PC-9 (cell line): ENCODE data around the gene MICA. TPM values are rescaled to one million over a fixed set of nuclear protein-coding genes. Genes with fewer than 3 reads are reported as not detected.

Source experiments
- BruUV-seq: library from RNA; stranded (reverse); fragments of 400-500 nt; replicated peaks from 2 replicates; lab custom pipeline; 2021; lab: Mats Ljungman, UMichigan
- CTCF ChIA-PET: fragments of 300-600 bp; sonication (Branson Sonifier 250); formaldehyde crosslinking; loops from one replicate; lab custom pipeline; 2022; ENCODE audit warnings: antibody characterized with exemption; lab: Charles Lee
- POLR2A ChIA-PET: fragments of 300-600 bp; sonication (Branson Sonifier 250); formaldehyde crosslinking; loops from one replicate; lab custom pipeline; 2022; ENCODE audit warnings: antibody characterized with exemption; ENCODE audit not compliant: unreplicated experiment; lab: Charles Lee
- DNase-seq, 2 experiments: peaks; one replicate each; pipeline versions ENCODE4 v3.0.0 to v3.0.0-alpha.2; 2015 to 2022; ENCODE audit warnings: mixed read lengths in 1 of 2
- H2AFZ ChIP-seq: fragments of 200-600 bp; sonication (generic); 2 replicates; pipeline ENCODE4 v1.8.1; 2017; ENCODE audit warnings: antibody characterized with exemption
- H3F3A ChIP-seq: fragments of 200-600 bp; sonication (generic); 2 replicates; pipeline ENCODE4 v1.8.1; 2017; ENCODE audit warnings: antibody characterized with exemption, mild to moderate bottlenecking, low read depth; ENCODE audit not compliant: insufficient read depth
- H3K27ac ChIP-seq: fragments of 200-600 bp; sonication (generic); 2 replicates; pipeline ENCODE4 v1.6.1; 2016; ENCODE audit warnings: mixed run types
- H3K27me3 ChIP-seq: fragments of 200-600 bp; sonication (generic); 2 replicates; pipeline ENCODE4 v1.6.1; 2016; ENCODE audit warnings: low read depth, mixed run types; ENCODE audit not compliant: insufficient read depth
- H3K36me3 ChIP-seq: fragments of 200-600 bp; sonication (generic); 2 replicates; pipeline ENCODE4 v1.6.1; 2016; ENCODE audit warnings: low read depth, mixed run types
- H3K4me1 ChIP-seq: fragments of 200-600 bp; sonication (generic); replicated peaks from 2 replicates; pipeline ENCODE4 v1.6.1; 2016; ENCODE audit warnings: mixed run types; ENCODE audit not compliant: insufficient read depth
- H3K4me2 ChIP-seq: fragments of 200-600 bp; sonication (generic); 2 replicates; pipeline ENCODE4 v1.6.1; 2017; ENCODE audit warnings: mixed run types
- H3K4me3 ChIP-seq: fragments of 200-600 bp; sonication (generic); 2 replicates; pipeline ENCODE4 v1.6.1; 2016; ENCODE audit warnings: mixed run types
- H3K79me2 ChIP-seq: fragments of 200-600 bp; sonication (generic); 2 replicates; pipeline ENCODE4 v1.6.1; 2017; ENCODE audit warnings: low read depth, mixed run types
- H3K9me2 ChIP-seq: fragments of 200-600 bp; sonication (generic); 2 replicates; pipeline ENCODE4 v1.8.1; 2017; ENCODE audit warnings: mild to moderate bottlenecking; ENCODE audit not compliant: insufficient read depth
- H3K9me3 ChIP-seq: fragments of 200-600 bp; sonication (generic); 2 replicates; pipeline ENCODE4 v1.8.1; 2016; ENCODE audit warnings: low read depth; ENCODE audit not compliant: insufficient read depth
- H4K20me1 ChIP-seq: fragments of 200-600 bp; sonication (generic); 2 replicates; pipeline ENCODE4 v1.8.1; 2017; ENCODE audit not compliant: insufficient read depth
- CTCF ChIP-seq: fragments of 200-600 bp; sonication (generic); conservative IDR thresholded peaks from 2 replicates; pipeline ENCODE4 v1.6.1; 2017; ENCODE audit warnings: mixed run types, antibody characterized with exemption, mild to moderate bottlenecking, moderate library complexity
- EZH2 ChIP-seq: fragments of 200-600 bp; sonication (generic); IDR thresholded peaks from 2 replicates; pipeline ENCODE4 v1.8.0; 2017; ENCODE audit warnings: antibody characterized with exemption, low read depth
- intact Hi-C: fragments of 100-400 bp; cut with micrococcal nuclease; formaldehyde crosslinking; loops from one replicate; pipeline ENCODE4 v1.10.0; 2022; ENCODE audit not compliant: unreplicated experiment
- microRNA-seq: library from miRNA; unstranded; fragments of <30 nt; microRNA quantifications from one replicate; pipeline ENCODE4 v1.2.0, GENCODE V29; 2021; ENCODE audit warnings: borderline number of aligned reads, borderline replicate concordance
- total RNA-seq: library from RNA; stranded (reverse); gene quantifications from 2 replicates; pipeline ENCODE4 v1.2.3, GENCODE V29; 2021

The MICA gene
- total RNA-seq, 1 experiment from 2014 or later = 13.5 TPM

GRCh38 chr6:31464252-31465184 lies 61.1 kb downstream of the MICA start:
- Histone ChIP-seq H3K36me3 (no peaks in the 10 kb centered on the region), H3K27ac (no peak overlapping the region), H3K79me2 (no peaks in the 10 kb centered on the region), H2AFZ (no peak overlapping the region), H3K27me3 (peaks cover 8% of the 10 kb centered on the region), H3K9me2 (no peaks in the 10 kb centered on the region), H3K4me2 (peak overlapping the region; percentile 72; the same call in 1 of the 2 replicates), H3K9me3 (no peaks in the 10 kb centered on the region), H3K4me3 (no peak overlapping the region), H3F3A (no peaks in the 10 kb centered on the region), H4K20me1 (no peaks in the 10 kb centered on the region), H3K4me1 (peaks cover 6% of the 10 kb centered on the region; the same call in 1 of the 2 replicates)
- POLR2A ChIA-PET = no interaction called here
- BruUV-seq = no TSS peak
- intact Hi-C loops = no loop called here
- DNase-seq = no peak
- no peak for TF ChIP-seq CTCF
- TF ChIP-seq EZH2 = no peak
- CTCF ChIA-PET = no interaction called here

Small RNA genes lying within 50 kb of the gene (microRNA-seq; reads per million reads assigned to microRNA genes)
- not detected for gene MIR6891

Other genes starting within 250 kb of the MICA start
- gene CCHCR1, start 245.8 kb upstream of the MICA start, total RNA-seq = 60.6 and 69.0 TPM in 2 replicates
- 19.0 and 26.0 TPM in 2 replicates for gene TCF19, start 245.0 kb upstream of the MICA start, total RNA-seq
- gene POU5F1, start 232.9 kb upstream of the MICA start, total RNA-seq = 1.1 and 1.4 TPM in 2 replicates
- gene HLA-C, start 131.5 kb upstream of the MICA start, total RNA-seq = 305 and 374 TPM in 2 replicates
- gene HLA-B, start 46.4 kb upstream of the MICA start, total RNA-seq = 137 and 204 TPM in 2 replicates
- 26.7 and 37.8 TPM in 2 replicates for gene MICB, start 94.5 kb downstream of the MICA start, total RNA-seq
- gene MCCD1, start 125.4 kb downstream of the MICA start, total RNA-seq = not detected in 2 replicates
- gene DDX39B, start 138.4 kb downstream of the MICA start, total RNA-seq = 383 and 436 TPM in 2 replicates
- gene ATP6V1G2, start 143.0 kb downstream of the MICA start, total RNA-seq = 0.55 and 1.8 TPM in 2 replicates
- gene NFKBIL1, start 144.0 kb downstream of the MICA start, total RNA-seq = 26.1 and 38.3 TPM in 2 replicates
- not detected in 2 replicates for gene LTA, start 168.7 kb downstream of the MICA start, total RNA-seq
- gene TNF, start 172.0 kb downstream of the MICA start, total RNA-seq = not detected in 2 replicates
- gene LTB, start 178.8 kb downstream of the MICA start, total RNA-seq = 0.63 TPM in 1 of 2 replicates, not detected in the other
- 1.6 TPM in 2 replicates for gene LST1, start 182.7 kb downstream of the MICA start, total RNA-seq
- gene NCR3, start 189.4 kb downstream of the MICA start, total RNA-seq = not detected in 2 replicates
- gene AIF1, start 211.6 kb downstream of the MICA start, total RNA-seq = not detected in 2 replicates
- 182 and 192 TPM in 2 replicates for gene PRRC2A, start 217.1 kb downstream of the MICA start, total RNA-seq
- 336 and 358 TPM in 2 replicates for gene BAG6, start 249.1 kb downstream of the MICA start, total RNA-seq